IPS-18a (cell line): Measurements from ENCODE around the gene PITPNM1.

Experiments
- H3K27ac ChIP-seq: one replicate; pipeline ENCODE4 v1.5.1; 2013; ENCODE audit warnings: low read length
- H3K27me3 ChIP-seq: one replicate; pipeline ENCODE4 v1.6.1; 2013; ENCODE audit warnings: mild to moderate bottlenecking, low read length; ENCODE audit not compliant: control insufficient read depth, insufficient read depth
- H3K36me3 ChIP-seq: one replicate; pipeline ENCODE4 v1.6.1; 2013; ENCODE audit warnings: low read depth, low read length; ENCODE audit not compliant: control insufficient read depth
- H3K4me1 ChIP-seq: one replicate; pipeline ENCODE4 v1.6.1; 2013; ENCODE audit warnings: low read depth, low read length; ENCODE audit not compliant: control insufficient read depth
- H3K4me3 ChIP-seq: one replicate; pipeline ENCODE4 v1.5.1; 2013; ENCODE audit warnings: low read length
- H3K9ac ChIP-seq: one replicate; pipeline ENCODE4 v1.6.1; 2013; ENCODE audit warnings: mild to moderate bottlenecking, low read length, moderate library complexity
- H3K9me3 ChIP-seq: one replicate; pipeline ENCODE4 v1.6.1; 2013; ENCODE audit warnings: low read depth, low read length; ENCODE audit not compliant: control insufficient read depth

The PITPNM1 gene

DNA sequence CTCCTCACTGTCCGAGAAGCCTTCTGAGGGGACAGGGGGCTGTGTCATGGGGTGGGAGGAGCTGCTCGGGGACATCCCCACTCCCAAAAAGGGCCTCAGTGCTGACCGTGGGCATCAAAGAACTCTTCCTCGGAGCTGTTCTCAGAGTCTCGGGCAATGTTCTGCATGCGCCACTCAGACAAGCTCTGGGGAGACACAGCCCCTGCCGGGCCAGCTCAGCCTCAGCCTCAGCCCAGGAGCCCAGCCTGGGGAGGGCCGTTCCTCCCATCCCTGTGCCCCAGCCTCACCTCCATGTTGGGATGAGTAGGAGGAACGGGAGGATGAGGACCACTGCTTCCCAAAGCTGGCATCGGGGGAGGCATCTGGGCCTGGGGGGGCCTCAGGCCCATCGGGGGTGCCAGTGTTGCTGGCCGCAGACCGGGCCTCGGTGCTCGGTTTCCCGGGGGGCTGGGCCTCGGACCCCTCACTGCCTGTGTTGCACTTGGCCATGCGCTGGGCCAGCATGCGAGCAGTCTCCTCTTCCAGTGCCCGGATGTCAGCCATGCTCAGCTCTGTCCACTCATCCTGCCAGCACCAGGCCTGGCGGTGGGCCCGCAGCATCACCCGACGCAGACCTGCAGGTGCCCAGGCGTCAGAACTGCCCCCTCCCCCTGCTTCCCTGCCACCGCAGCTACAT lies 5.2 kb downstream of the PITPNM1 start:
- H3K27ac ChIP-seq, result no peak overlapping the region
- H3K36me3 ChIP-seq, result no peaks in the 10 kb centered on the region

GRCh38 chr11:67498544-67498972 lies 6.6 kb downstream of the PITPNM1 start:
- Histone ChIP-seq H3K4me3 (no peak overlapping the region), H3K4me1 (peaks cover under 1% of the 10 kb centered on the region), H3K27ac (no peak overlapping the region), H3K9ac (no peak overlapping the region), H3K9me3 (no peaks in the 10 kb centered on the region), H3K27me3 (peaks cover 8% of the 10 kb centered on the region), H3K36me3 (no peaks in the 10 kb centered on the region)

More for the DNA sequence above, 5.2 kb downstream of the PITPNM1 start:
- Histone ChIP-seq H3K9ac (no peak overlapping the region), H3K4me1 (peaks cover 4% of the 10 kb centered on the region), H3K9me3 (no peaks in the 10 kb centered on the region), H3K4me3 (no peak overlapping the region), H3K27me3 (peaks cover 13% of the 10 kb centered on the region)

GRCh38 chr11:67497656-67498291 lies 7.4 kb downstream of the PITPNM1 start:
- Histone ChIP-seq H3K27me3 (peaks cover under 1% of the 10 kb centered on the region), H3K27ac (no peak overlapping the region), H3K9me3 (no peaks in the 10 kb centered on the region), H3K9ac (no peak overlapping the region), H3K36me3 (no peaks in the 10 kb centered on the region), H3K4me1 (no peaks in the 10 kb centered on the region), H3K4me3 (no peak overlapping the region)

- Histone ChIP-seq H3K9me3 (no peaks in the 10 kb centered on the region), H3K4me1 (no peaks in the 10 kb centered on the region), H3K9ac (no peak overlapping the region), H3K36me3 (peaks cover 11% of the 10 kb centered on the region), H3K4me3 (no peak overlapping the region), H3K27ac (no peak overlapping the region), H3K27me3 (no peaks in the 10 kb centered on the region)
These were observed 9.1 kb downstream of the PITPNM1 start for GRCh38 chr11:67496113-67496512.

DNA sequence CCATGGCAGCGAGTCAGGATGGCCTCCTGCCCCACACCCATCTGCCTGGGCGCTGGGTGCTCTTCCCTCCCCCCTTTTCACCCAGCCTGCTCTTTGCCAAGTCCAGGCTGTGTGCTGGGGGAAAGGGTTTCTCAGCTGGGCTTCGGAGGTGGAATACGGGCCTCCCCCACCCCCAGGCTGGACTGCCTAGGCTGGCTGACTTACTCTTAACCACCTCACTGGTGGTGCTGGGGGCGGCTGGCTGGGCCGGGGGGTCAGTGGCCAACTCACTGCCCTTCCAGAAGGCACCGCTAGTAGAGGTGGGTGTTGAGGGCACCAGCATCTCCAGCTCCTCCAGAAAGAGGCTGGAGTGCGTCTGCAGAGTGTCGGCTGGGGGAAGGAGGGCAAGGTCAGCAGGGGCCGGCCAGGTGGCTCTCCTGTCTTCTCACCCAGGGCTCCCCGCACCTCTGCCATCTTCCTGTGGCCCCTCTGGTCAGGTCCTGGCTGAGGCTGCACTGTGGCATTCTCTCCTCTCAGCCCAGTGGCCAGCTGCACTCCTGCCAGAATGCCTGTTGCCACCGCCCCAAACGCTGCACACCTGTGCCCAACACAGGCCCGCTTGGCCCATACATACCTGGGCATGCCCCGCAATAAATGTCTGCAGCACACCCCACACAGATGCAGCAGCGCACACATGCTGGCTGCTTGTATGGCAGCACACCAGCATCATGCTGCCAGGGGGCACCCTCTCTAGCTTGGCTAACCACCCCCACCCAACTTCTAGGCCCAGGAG lies 9.7 kb downstream of the PITPNM1 start:
- H3K4me3 ChIP-seq, result no peak overlapping the region
- peaks cover 13% of the 10 kb centered on the region for H3K36me3 ChIP-seq
- no peak overlapping the region for H3K9ac ChIP-seq
- H3K9me3 ChIP-seq, result no peaks in the 10 kb centered on the region
- no peaks in the 10 kb centered on the region for H3K27me3 ChIP-seq
- H3K27ac ChIP-seq, result no peak overlapping the region
- H3K4me1 ChIP-seq, result no peaks in the 10 kb centered on the region

DNA sequence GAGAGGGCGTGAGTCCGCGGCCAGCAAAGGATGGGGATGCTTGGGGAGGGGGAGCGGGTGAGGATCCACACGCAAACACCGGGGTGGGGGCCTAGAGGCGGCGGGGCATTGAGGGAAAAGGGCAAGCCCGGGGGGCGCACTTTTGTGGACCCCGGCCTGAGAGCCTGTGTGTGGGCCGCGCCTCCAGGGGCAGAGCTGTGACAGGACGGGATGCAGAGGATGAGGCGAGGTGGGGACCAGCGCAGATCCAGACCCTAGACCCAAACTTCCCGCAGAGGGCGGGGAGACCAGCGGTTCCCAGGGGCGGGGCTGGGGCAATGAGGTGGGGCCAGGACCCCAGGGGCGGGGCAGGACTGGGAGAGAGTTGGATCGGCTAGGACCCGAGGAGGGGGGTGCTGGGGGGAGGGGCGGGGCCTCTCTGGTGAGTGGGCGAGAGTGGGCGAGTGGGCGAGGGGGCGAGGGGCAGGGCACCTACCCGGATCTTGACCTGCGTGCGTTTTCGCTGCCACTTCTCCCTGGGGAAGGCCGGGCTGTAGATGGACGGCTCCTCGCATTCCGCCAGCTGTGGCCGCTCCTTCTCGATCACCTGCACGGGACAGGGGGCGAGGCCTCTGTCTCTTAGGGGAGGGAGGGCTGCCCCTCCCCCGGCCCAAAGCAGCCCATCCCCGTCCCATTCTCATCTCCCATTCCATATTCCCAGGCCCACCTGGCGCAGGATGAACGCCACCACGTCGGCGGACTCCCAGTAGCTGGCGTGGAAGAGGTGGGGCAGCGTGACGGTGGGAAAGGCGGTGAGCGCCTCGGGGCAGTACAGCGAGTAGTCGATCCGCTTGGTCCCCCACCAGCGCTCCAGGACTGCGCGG lies 10.6 kb downstream of the PITPNM1 start:
- Histone ChIP-seq H3K9ac (no peak overlapping the region), H3K27me3 (no peaks in the 10 kb centered on the region), H3K4me1 (no peaks in the 10 kb centered on the region), H3K9me3 (no peaks in the 10 kb centered on the region), H3K4me3 (no peak overlapping the region), H3K27ac (no peak overlapping the region), H3K36me3 (peaks cover 13% of the 10 kb centered on the region)

DNA sequence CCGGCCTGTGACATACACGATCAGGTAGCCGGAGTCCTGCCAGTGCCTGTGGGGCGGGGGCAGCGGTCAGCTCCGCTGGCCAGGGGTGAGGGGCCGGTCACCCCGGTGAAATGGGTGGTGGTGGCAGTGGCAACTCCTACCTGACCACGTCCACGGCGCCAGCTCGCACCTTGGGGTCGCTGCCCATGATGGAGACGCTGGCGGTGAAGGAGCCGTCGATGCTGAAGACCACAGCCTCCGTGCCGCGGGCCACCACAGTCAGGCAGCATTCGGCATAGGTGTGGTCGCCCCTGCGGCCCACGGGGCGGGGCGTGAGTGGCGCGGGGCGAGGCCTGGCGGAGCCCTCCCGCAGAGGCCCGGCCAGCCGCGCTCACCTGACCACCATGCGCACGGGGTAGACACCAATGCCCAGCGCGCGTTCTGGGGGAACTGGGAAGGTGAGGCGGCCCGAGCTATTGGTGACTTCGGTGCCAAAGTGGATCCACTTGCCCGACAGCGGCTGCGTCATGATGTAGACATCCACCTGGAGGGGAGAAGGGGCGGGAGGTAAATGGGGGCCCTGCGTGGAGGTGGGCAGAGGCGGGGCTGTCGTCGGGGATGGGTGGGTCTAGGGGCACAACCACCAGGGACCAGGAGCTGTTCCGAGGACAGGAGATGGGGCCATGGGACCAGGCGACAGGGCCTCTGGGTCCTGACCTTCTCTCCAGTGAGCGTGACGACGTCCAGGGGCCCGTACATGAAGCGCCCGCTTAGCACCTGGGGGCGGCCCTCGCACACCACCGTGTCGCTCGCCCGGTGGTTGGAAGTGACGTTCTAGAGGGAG lies 11.4 kb downstream of the PITPNM1 start:
- H3K4me3 ChIP-seq, result no peak overlapping the region
- H3K4me1 ChIP-seq, result no peaks in the 10 kb centered on the region
- no peaks in the 10 kb centered on the region for H3K27me3 ChIP-seq
- H3K36me3 ChIP-seq, result peaks cover 13% of the 10 kb centered on the region
- no peak overlapping the region for H3K27ac ChIP-seq
- H3K9me3 ChIP-seq, result no peaks in the 10 kb centered on the region
- H3K9ac ChIP-seq, result no peak overlapping the region

DNA sequence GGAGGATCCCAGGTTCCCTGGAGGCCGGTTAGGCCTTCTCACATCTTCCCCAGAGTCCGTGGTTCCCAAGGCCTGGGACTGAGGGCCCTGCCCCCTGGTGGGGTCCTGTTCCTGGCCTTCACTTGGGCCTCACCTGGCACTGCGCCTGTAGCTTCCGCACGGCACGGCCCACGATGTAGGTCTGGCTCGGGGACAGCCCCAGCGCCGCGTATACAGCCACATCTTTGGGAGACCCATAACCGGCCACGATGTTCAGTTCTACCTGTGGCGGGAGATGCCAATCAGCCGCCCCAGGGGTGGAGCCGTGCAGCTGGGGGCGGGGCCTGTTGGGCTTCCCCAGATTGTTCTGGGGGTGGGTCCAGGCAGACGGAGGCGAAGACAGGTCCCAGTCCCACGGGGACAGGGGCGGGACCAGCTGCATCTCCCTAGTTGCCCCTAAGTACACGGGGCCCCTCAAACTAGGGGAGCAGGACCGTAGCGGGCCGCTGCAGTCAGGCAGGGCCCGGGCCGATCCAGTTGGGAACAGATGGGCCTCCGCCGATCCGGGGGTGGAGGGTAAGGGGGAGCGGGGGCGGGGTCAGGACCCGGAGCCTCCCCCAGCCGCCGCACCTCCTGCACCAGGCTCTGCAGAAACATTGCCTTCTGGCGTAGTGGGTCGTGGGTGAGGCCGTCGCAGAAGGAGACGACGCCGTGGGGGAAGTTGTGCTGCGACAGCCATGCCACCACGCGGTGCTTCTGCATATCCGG lies 12.2 kb downstream of the PITPNM1 start:
- no peaks in the 10 kb centered on the region for H3K4me1 ChIP-seq
- H3K9ac ChIP-seq, result no peak overlapping the region
- H3K36me3 ChIP-seq, result peaks cover 13% of the 10 kb centered on the region
- H3K27ac ChIP-seq, result no peak overlapping the region
- no peak overlapping the region for H3K4me3 ChIP-seq
- H3K9me3 ChIP-seq, result no peaks in the 10 kb centered on the region
- no peaks in the 10 kb centered on the region for H3K27me3 ChIP-seq

DNA sequence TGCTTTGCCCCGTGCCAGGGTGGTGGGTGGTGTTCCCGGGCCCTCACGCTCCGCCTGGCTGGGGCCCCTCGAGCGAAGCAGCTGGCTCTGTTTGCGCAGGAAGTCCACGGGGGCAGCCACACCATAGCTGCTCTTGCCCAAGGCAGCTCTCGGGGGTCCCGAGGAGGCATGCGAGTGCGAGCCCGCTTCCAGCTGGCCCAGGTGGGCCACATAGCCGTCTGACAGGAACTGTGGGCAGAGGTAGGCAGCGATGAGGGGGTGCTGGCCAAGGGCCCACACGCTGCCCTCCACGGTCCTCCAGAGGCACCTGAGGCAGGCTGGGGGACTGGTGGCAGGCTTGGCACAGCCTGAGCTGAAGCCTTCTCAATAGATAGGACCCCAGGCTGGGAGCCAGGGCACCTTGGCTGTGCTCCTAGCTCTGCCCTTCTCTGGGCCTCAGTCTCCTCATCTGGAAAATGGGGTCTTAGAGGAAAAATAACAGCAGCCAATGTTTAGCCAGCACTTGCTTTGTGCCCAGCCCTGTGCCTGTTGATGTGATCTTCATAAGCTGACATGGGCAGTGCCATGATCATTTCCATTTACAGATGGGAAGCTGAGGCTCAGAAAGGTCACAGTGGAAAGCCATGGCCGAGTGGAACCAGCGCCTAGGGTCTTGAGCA lies 13.0 kb downstream of the PITPNM1 start:
- Histone ChIP-seq H3K36me3 (peaks cover 13% of the 10 kb centered on the region), H3K9ac (no peak overlapping the region), H3K4me1 (no peaks in the 10 kb centered on the region), H3K4me3 (no peak overlapping the region), H3K27ac (no peak overlapping the region), H3K9me3 (no peaks in the 10 kb centered on the region), H3K27me3 (no peaks in the 10 kb centered on the region)
